Heart left ventricle (tissue), 13 donors: Measurements from ENCODE around the gene HAO2.

Source experiments
- POLR2A ChIP-seq, 2 donors: fragments of 450-650 bp; IDR thresholded peaks; one replicate each; pipeline ENCODE4 v1.6.1; 2017; ENCODE audit warnings: antibody characterized with exemption in 2 of 2, mild to moderate bottlenecking in 2 of 2, moderate library complexity in 2 of 2
- TF ChIP-seq, protein P1 (sequence below), 12 donors: fragments of 200-600 bp; sonication (generic) in 4 of 12; IDR thresholded peaks; one replicate each; pipeline versions ENCODE4 v1.5.0 to v1.8.0; 2018 to 2022; ENCODE audit warnings: antibody characterized with exemption in 12 of 12, mild to moderate bottlenecking in 5 of 12
- donor health status: ischemic (EF 13 %, LVEDD 7.1; RV severe dilation, severe dysfunction).
- donor health status: DM: no; HTN: yes; CAD: no.
- donor health status: DM: no; HTN: no; CAD: no.
- donor health status: ischemic (EF 25% LVEDD 6.9; RV normal size, moderate dysfunction).
- donor health status: ischemic (EF 25% LVEDD 5.7; RV mildly dilated, moderate dysfunction).
- donor health status: ischemic (EF 35%, LVEDD 5.7; RV mildly dilated, moderate dysfunction).
- donor health status: nonischemic (EF 11% LVEDD 7.7; RV severe dilation, severe dysfunction).
- donor health status: DM: yes; HTN: yes; CAD: no.
- donor health status: PGD.
- donor health status: ischemic (EF 29% LVEDD 5.4; RV normal size, mild dysfunction).
- donor health status: nonischemic (EF 23%, LVEDD 6.1; RV moderate dilation, normal function).

GRCh38 chr1:119341372-119341947 lies 27.1 kb upstream of the HAO2 start:
- TF ChIP-seq POLR2A (IDR thresholded peaks at IDR 0.05): no peak
- TF ChIP-seq, protein P1, sequence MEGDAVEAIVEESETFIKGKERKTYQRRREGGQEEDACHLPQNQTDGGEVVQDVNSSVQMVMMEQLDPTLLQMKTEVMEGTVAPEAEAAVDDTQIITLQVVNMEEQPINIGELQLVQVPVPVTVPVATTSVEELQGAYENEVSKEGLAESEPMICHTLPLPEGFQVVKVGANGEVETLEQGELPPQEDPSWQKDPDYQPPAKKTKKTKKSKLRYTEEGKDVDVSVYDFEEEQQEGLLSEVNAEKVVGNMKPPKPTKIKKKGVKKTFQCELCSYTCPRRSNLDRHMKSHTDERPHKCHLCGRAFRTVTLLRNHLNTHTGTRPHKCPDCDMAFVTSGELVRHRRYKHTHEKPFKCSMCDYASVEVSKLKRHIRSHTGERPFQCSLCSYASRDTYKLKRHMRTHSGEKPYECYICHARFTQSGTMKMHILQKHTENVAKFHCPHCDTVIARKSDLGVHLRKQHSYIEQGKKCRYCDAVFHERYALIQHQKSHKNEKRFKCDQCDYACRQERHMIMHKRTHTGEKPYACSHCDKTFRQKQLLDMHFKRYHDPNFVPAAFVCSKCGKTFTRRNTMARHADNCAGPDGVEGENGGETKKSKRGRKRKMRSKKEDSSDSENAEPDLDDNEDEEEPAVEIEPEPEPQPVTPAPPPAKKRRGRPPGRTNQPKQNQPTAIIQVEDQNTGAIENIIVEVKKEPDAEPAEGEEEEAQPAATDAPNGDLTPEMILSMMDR (IDR thresholded peaks at IDR 0.05): no peak
